ENCODE data around the gene NPBWR2. TPM values are rescaled to one million over a fixed set of nuclear protein-coding genes. Genes with fewer than 3 reads are reported as not detected.
"Not testable (repeated sequence)": the region's sequence is repeated elsewhere in the genome, so short reads cannot be mapped to it uniquely, and the experiment has no call there.

NPBWR2 gene
- total RNA-seq, 6 experiments from 2014 or later, result not detected

DNA sequence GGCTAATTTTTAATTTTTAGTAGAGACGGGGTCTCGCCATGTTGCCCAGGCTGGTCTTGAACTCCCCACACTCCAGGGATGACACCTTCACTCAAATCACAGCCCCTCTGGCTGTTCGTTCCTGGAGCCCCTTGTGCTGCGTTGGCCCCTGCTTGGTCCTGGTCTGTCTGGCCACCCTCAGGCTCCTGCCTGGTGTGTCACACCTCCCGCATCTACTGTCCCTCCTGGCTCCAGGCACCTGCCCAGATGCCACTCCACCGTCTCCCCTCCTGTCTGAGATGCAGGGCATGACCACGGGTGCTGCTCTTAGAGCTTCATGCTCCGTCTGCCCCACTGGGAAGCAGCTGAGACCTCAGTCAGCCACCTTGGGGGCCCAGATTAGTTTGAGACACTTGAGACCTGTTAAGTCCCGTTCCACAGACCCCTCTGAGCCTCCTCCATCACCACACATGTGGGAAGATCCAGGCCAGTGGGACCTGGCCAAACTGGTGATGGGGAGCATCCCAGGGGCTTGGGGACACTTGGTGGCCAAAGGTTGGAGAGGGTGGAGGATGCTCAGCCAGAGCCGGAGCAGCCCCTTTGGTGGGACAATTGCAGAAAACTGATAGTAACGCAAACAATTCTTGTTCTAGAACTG is 21.9 kb upstream of the NPBWR2 start:
- intact Hi-C loops (cut with DNase I), result no loop called here
- ATAC-seq (no peak), DNase-seq (peak in 2 of 3 donors; percentile 27 to 34)
- no peaks in the 10 kb centered on the region for H3K36me3 ChIP-seq
- no peaks in the 10 kb centered on the region for H3K9me3 ChIP-seq
- no peak overlapping the region for H3K4me3 ChIP-seq
- no peak for TF ChIP-seq POLR2A (IDR thresholded peaks at IDR 0.05)
- TF ChIP-seq, protein P1, sequence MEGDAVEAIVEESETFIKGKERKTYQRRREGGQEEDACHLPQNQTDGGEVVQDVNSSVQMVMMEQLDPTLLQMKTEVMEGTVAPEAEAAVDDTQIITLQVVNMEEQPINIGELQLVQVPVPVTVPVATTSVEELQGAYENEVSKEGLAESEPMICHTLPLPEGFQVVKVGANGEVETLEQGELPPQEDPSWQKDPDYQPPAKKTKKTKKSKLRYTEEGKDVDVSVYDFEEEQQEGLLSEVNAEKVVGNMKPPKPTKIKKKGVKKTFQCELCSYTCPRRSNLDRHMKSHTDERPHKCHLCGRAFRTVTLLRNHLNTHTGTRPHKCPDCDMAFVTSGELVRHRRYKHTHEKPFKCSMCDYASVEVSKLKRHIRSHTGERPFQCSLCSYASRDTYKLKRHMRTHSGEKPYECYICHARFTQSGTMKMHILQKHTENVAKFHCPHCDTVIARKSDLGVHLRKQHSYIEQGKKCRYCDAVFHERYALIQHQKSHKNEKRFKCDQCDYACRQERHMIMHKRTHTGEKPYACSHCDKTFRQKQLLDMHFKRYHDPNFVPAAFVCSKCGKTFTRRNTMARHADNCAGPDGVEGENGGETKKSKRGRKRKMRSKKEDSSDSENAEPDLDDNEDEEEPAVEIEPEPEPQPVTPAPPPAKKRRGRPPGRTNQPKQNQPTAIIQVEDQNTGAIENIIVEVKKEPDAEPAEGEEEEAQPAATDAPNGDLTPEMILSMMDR (IDR thresholded peaks at IDR 0.05), result no peak
- no peak overlapping the region for H3K27ac ChIP-seq
- H3K27me3 ChIP-seq, result no peaks in the 10 kb centered on the region
- H3K4me1 ChIP-seq, result no peaks in the 10 kb centered on the region
- WGBS (ENCODE audit: insufficient coverage, low coverage, low lambda C conversion rate, missing lambda C conversion rate), result 69% methylated on average over 5 of the region's 11 CpGs

DNA sequence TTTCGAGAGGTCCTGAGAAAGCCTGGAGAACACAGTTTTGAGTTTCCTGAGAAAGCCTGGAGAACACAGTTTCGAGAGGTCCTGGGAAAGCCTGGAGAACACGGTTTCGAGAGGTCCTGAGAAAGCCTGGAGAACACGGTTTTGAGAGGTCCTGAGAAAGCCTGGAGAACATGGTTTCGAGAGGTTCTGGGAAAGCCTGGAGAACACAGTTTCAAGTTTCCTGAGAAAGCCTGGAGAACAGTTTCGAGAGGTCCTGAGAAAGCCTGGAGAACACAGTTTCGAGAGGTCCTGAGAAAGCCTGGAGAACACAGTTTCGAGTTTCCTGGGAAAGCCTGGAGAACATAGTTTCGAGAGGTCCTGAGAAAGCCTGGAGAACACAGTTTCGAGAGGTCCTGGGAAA is 16.2 kb upstream of the NPBWR2 start:
- H3K27ac ChIP-seq; H3K27me3 ChIP-seq; H3K9me3 ChIP-seq; H3K4me3 ChIP-seq; ATAC-seq; H3K36me3 ChIP-seq; intact Hi-C loops (cut with DNase I); DNase-seq; H3K4me1 ChIP-seq: not testable (repeated sequence)
- 64% methylated on average over 9 of the region's 11 CpGs for WGBS (ENCODE audit: insufficient coverage, low coverage, low lambda C conversion rate, missing lambda C conversion rate)

DNA sequence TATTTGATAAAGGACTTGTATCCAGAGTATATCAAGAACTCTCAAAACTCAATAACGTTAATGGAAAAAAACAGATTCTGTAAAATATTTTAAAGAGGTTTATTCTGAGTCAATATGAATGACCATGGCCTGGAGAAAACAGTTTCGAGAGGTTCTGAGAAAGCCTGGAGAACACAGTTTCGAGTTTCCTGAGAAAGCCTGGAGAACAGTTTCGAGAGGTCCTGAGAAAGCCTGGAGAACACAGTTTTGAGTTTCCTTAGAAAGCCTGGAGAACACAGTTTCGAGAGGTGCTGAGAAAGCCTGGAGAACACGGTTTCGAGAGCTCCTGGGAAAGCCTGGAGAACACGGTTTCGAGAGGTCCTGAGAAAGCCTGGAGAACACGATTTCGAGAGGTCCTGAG is 15.6 kb upstream of the NPBWR2 start:
- H3K4me1 ChIP-seq; H3K4me3 ChIP-seq; H3K9me3 ChIP-seq; ATAC-seq; intact Hi-C loops (cut with DNase I); H3K36me3 ChIP-seq; H3K27me3 ChIP-seq; H3K27ac ChIP-seq: not testable (repeated sequence)
- peak in 1 of 3 donors; percentile 7 for DNase-seq
- 54% methylated on average over 11 of the region's 11 CpGs for WGBS (ENCODE audit: insufficient coverage, low coverage, low lambda C conversion rate, missing lambda C conversion rate)

DNA sequence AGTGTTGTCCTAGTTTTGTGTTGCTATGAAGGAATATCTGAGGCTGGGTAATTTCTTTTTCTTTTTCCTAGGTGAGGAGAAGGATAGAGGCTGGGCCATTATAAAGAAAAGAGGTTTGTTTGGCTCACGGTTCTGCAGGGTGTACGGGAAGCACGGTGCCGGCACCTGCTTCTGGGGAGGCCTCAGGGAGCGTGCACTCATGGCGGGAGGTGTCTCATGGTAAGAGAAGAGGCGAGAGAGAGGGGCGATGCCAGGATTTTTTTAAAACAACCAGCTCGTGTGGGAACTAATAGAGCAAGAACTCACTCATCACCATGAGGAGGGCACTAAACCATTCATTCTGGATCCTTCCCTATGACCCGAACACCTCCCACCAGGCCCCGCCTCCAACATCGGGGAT is 14.2 kb upstream of the NPBWR2 start:
- H3K9me3 ChIP-seq, result no peaks in the 10 kb centered on the region
- ATAC-seq (no peak), DNase-seq (peak in 1 of 3 donors; percentile 30)
- intact Hi-C loops (cut with DNase I), result no loop called here
- H3K4me1 ChIP-seq, result no peaks in the 10 kb centered on the region
- no peaks in the 10 kb centered on the region for H3K36me3 ChIP-seq
- 61% methylated on average over 7 of the region's 12 CpGs for WGBS (ENCODE audit: insufficient coverage, low coverage, low lambda C conversion rate, missing lambda C conversion rate)
- H3K27me3 ChIP-seq, result no peaks in the 10 kb centered on the region
- H3K4me3 ChIP-seq, result no peak overlapping the region
- no peak for TF ChIP-seq POLR2A (IDR thresholded peaks at IDR 0.05)
- TF ChIP-seq, protein P1 (IDR thresholded peaks at IDR 0.05), result no peak
- H3K27ac ChIP-seq, result no peak overlapping the region

DNA sequence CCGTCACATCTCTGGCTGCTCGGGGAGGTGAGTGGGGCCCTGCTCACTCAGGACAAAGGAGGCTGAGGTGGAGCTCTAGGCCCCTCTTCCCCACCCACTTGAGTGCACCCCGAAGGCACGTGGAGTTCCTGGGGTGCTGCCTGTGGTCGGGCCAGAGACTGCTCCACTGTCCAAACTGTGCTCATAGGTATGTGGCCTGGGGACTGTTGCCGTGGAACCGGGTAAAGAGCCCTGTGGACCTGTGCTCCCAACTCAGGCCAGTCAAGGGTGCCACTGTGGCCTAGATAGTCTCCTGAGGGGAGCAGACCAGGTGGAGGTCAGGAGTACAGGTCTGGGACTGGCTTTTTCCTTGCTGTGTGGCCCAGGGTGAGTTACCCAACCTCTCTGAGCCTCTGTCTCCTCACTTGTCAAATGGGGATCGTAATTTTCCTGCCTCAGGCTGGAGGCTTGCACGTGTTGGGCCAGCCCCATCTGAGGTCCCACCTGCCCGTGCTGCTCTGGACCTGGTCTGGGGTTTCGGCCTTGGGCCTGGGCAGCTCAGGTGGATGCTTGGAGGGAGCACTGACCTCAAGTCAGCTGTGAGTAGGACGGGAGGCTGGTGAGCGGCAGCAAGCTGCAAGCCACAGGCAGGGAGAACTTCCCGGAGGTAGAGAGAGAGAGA is 12.4 kb upstream of the NPBWR2 start:
- H3K4me3 ChIP-seq, result no peak overlapping the region
- peak in 2 of 4 donors; percentile 11 to 23 for ATAC-seq
- TF ChIP-seq POLR2A (IDR thresholded peaks at IDR 0.05), result no peak
- TF ChIP-seq, protein P1 (IDR thresholded peaks at IDR 0.05), result no peak
- H3K36me3 ChIP-seq, result no peaks in the 10 kb centered on the region
- peak in 2 of 3 donors; percentile 45 to 50 for DNase-seq
- no peaks in the 10 kb centered on the region for H3K27me3 ChIP-seq
- intact Hi-C loops (cut with DNase I), result no loop called here
- H3K27ac ChIP-seq, result no peak overlapping the region
- WGBS (ENCODE audit: insufficient coverage, low coverage, low lambda C conversion rate, missing lambda C conversion rate), result 17% methylated on average over 5 of the region's 14 CpGs
- no peaks in the 10 kb centered on the region for H3K4me1 ChIP-seq
- H3K9me3 ChIP-seq, result no peaks in the 10 kb centered on the region

Data from right lobe of liver (tissue), 6 donors.